ENCODE data around the gene TFAM.

- TF ChIP-seq CTCF (IDR thresholded peaks at IDR 0.05; ENCODE audit: low read depth, low read length, missing input control) = no peak
- no peak for TF ChIP-seq RAD21 (IDR thresholded peaks at IDR 0.05)
- no peak for TF ChIP-seq RXRA (IDR thresholded peaks at IDR 0.05)
- no peak for TF ChIP-seq REST (IDR thresholded peaks at IDR 0.05)
- no peak for TF ChIP-seq SP1 (IDR thresholded peaks at IDR 0.05)
- TF ChIP-seq FOXA1 (IDR thresholded peaks at IDR 0.05) = no peak
- no peak for TF ChIP-seq YY1 (IDR thresholded peaks at IDR 0.05)
- TF ChIP-seq EGR1 (IDR thresholded peaks at IDR 0.05; ENCODE audit: low read depth in 2 of 2) = no peak
- TF ChIP-seq MAX (IDR thresholded peaks at IDR 0.05) = no peak
- TF ChIP-seq TAF1 (conservative IDR thresholded peaks at IDR 0.05) = no peak
- TF ChIP-seq GABPA (IDR thresholded peaks at IDR 0.05 in 1 of 2, conservative IDR thresholded peaks at IDR 0.05 in 1 of 2) = no peak
Observed at GRCh38 chr10:58438986-58439385, 53.8 kb downstream of the TFAM start.

Measured in liver (tissue), 3 donors.